HepG2 (cell line): ENCODE measurements around the gene INTS7. TPM values are rescaled to one million over a fixed set of nuclear protein-coding genes. Genes with fewer than 3 reads are reported as not detected.
A peak's percentile ranks its signal among the peaks of the same experiment; 100 is the strongest.

Experiments
- ATAC-seq: fragments of 200-7000 bp; cut with Tn5 transposase; 3 replicates; pipeline ENCODE4 v1.9.1; 2020; ENCODE audit warnings: mild to moderate bottlenecking, moderate library complexity
- BruUV-seq: library from RNA; stranded (reverse); fragments of 400-500 nt; replicated peaks from 2 replicates; lab custom pipeline; 2021; lab: Mats Ljungman, UMichigan
- CTCF ChIA-PET: fragments of 300-600 bp; formaldehyde crosslinking; extraction: SDS; loops from one replicate; lab custom pipeline; 2021; ENCODE audit warnings: low total read pairs, inconsistent platforms, low intra/inter-chr PET ratio; lab: Yijun Ruan, JAX
- POLR2A ChIA-PET: fragments of 350-600 bp; sonication (Branson Sonifier 250); formaldehyde crosslinking; loops from one replicate; lab custom pipeline; 2020; ENCODE audit warnings: antibody characterized with exemption, inconsistent platforms; lab: Yijun Ruan, JAX
- DNase-seq: peaks from one replicate; pipeline ENCODE4 v3.0.0-alpha.2; 2015; ENCODE audit warnings: low spot score
- FAIRE-seq: peaks from 3 replicates; lab custom pipeline; 2011; peaks lifted over from hg19 to GRCh38; lab: Jason Lieb, UNC
- H2AFZ ChIP-seq: one replicate; pipeline ENCODE4 v1.6.1; 2011; ENCODE audit warnings: low read length, inconsistent platforms
- H3K27ac ChIP-seq: fragments of 300-600 bp; 3 replicates; pipeline ENCODE4 v1.8.0; 2011; ENCODE audit warnings: mixed run types, mild to moderate bottlenecking, mixed read lengths, low read length, inconsistent platforms; ENCODE audit not compliant: insufficient read depth; ENCODE audit errors: extremely low read length
- H3K27me3 ChIP-seq, 2 experiments: fragments of 200-600 bp in 1 of 2; 2 replicates in 1 of 2; 3 replicates in 1 of 2; pipeline versions ENCODE4 v1.6.0 to v1.8.0; 2011; ENCODE audit warnings: low read length in 2 of 2, mild to moderate bottlenecking in 2 of 2, moderate library complexity in 2 of 2, inconsistent platforms in 1 of 2; ENCODE audit not compliant: insufficient read depth in 2 of 2, control insufficient read depth in 1 of 2
- H3K36me3 ChIP-seq, 2 experiments: fragments of 200-600 bp in 1 of 2; replicated peaks in 1 of 2; 2 replicates in 1 of 2; 3 replicates in 1 of 2; pipeline versions ENCODE4 v1.5.1 to v1.8.0; 2011; ENCODE audit warnings: low read length in 2 of 2, inconsistent platforms in 1 of 2; ENCODE audit not compliant: insufficient read depth in 2 of 2, control insufficient read depth in 1 of 2
- H3K4me1 ChIP-seq: 2 replicates; pipeline ENCODE4 v1.5.1; 2012; ENCODE audit warnings: low read length, inconsistent platforms; ENCODE audit not compliant: insufficient read depth
- H3K4me2 ChIP-seq: 2 replicates; pipeline ENCODE4 v1.6.0; 2011; ENCODE audit warnings: low read depth, low read length, inconsistent platforms
- H3K4me3 ChIP-seq, 3 experiments: fragments of 200-600 bp in 1 of 3; sonication (generic), shearing (Covaris generic) in 1 of 3; replicated peaks in 1 of 3; 2 replicates each; pipeline ENCODE4 v1.5.1; 2011 to 2016; ENCODE audit warnings: low read length in 3 of 3, inconsistent platforms in 2 of 3, low read depth in 2 of 3, mild to moderate bottlenecking in 2 of 3, control low read depth in 1 of 3, mixed read lengths in 1 of 3; ENCODE audit not compliant: insufficient read depth in 1 of 3
- H3K79me2 ChIP-seq: one replicate; pipeline ENCODE4 v1.6.1; 2011; ENCODE audit warnings: low read length, inconsistent platforms; ENCODE audit not compliant: insufficient read depth
- H3K9ac ChIP-seq: 2 replicates; pipeline ENCODE4 v1.6.0; 2011; ENCODE audit warnings: mild to moderate bottlenecking, low read depth, low read length, inconsistent platforms; ENCODE audit not compliant: insufficient read depth
- H3K9me3 ChIP-seq: 2 replicates; pipeline ENCODE4 v1.5.1; 2012; ENCODE audit warnings: mild to moderate bottlenecking, low read length
- H4K20me1 ChIP-seq: 2 replicates; pipeline ENCODE4 v1.6.0; 2011; ENCODE audit warnings: inconsistent platforms, mild to moderate bottlenecking, low read length, moderate library complexity; ENCODE audit not compliant: insufficient read depth
- CEBPB ChIP-seq: IDR thresholded peaks from 2 replicates; pipeline ENCODE4 v1.6.1; 2011; ENCODE audit warnings: low read depth, low read length, improper control_type of control experiment, borderline replicate concordance
- CEBPG ChIP-seq: IDR thresholded peaks from 2 replicates; pipeline ENCODE4 v1.6.1; 2016
- ESRRA ChIP-seq: sonication (generic); formaldehyde crosslinking; IDR thresholded peaks from 2 replicates; pipeline ENCODE4 v1.5.1; 2020; ENCODE audit warnings: mild to moderate bottlenecking, low read depth, missing genetic modification reagents
- FOXK1 ChIP-seq: sonication (generic); formaldehyde crosslinking; IDR thresholded peaks from 2 replicates; pipeline ENCODE4 v1.4.0; 2020; ENCODE audit warnings: low read depth, missing genetic modification reagents, borderline replicate concordance
- KDM3A ChIP-seq: IDR thresholded peaks from 2 replicates; pipeline ENCODE4 v1.6.1; 2018; ENCODE audit warnings: low read depth, missing compliant biosample characterization
- PAWR ChIP-seq: sonication (generic); formaldehyde crosslinking; IDR thresholded peaks from 2 replicates; pipeline ENCODE4 v1.4.0; 2020; ENCODE audit warnings: missing genetic modification reagents, mild to moderate bottlenecking, borderline replicate concordance
- PHB2 ChIP-seq: fragments of 450-650 bp; IDR thresholded peaks from 2 replicates; pipeline ENCODE4 v1.6.1; 2018; ENCODE audit not compliant: partially characterized antibody
- SRY ChIP-seq: sonication (generic); formaldehyde crosslinking; IDR thresholded peaks from 2 replicates; pipeline ENCODE4 v1.8.0; 2022; ENCODE audit warnings: mild to moderate bottlenecking, missing genetic modification reagents
- ZNF331 ChIP-seq: sonication (generic); formaldehyde crosslinking; IDR thresholded peaks from 2 replicates; pipeline ENCODE4 v1.4.0; 2020; ENCODE audit warnings: missing genetic modification reagents
- ZNF749 ChIP-seq: sonication (generic); formaldehyde crosslinking; IDR thresholded peaks from 2 replicates; pipeline ENCODE4 v1.8.0; 2022; ENCODE audit warnings: mild to moderate bottlenecking, missing genetic modification reagents, moderate library complexity, borderline replicate concordance
- WGBS: methylation state at CpG from one replicate; pipeline ENCODE4 v1.1.6; 2017; ENCODE audit warnings: low lambda C conversion rate; 5-methylcytosine and 5-hydroxymethylcytosine counted together
- in situ Hi-C: cut with HindIII; loops from 2 replicates; pipeline ENCODE4 v1.10.0; 2017; ENCODE audit warnings: low pct_unique_long_range_greater_than_20kb; ENCODE audit not compliant: extremely low pct_ligation_motif_present
- intact Hi-C: fragments of 100-400 bp; cut with micrococcal nuclease; formaldehyde crosslinking; loops from one replicate; pipeline ENCODE4 v1.10.0; 2022; ENCODE audit not compliant: unreplicated experiment
- polyA plus RNA-seq, 8 experiments: library from polyadenylated mRNA; depleted of rRNA in 3 of 8; stranded (reverse) in 7 of 8; unstranded in 1 of 8; fragments of >200 nt; fragmentation: Illumina TruSeq in 4 of 8; extraction: Trizol in 4 of 8; gene quantifications; 2 replicates each; pipeline versions ENCODE4 v1.2.1 to v1.2.3, GENCODE V29; 2011 to 2016; ENCODE audit warnings: low read depth in 4 of 8, missing spikeins in 1 of 8, mixed read lengths in 1 of 8; ENCODE audit not compliant: insufficient read depth in 1 of 8
- total RNA-seq, 5 experiments: library from RNA; depleted of rRNA; stranded (reverse); fragments of >200 nt; fragmentation: Illumina TruSeq; extraction: Trizol; gene quantifications; 2 replicates each; pipeline ENCODE4 v1.2.3, GENCODE V29; 2016; ENCODE audit warnings: low read depth in 1 of 5
- TF ChIP-seq, protein P1 (sequence below): fragments of 450-650 bp; IDR thresholded peaks from 2 replicates; pipeline ENCODE4 v1.6.1; 2016
- TF ChIP-seq, protein P2 (sequence below): sonication (generic); formaldehyde crosslinking; IDR thresholded peaks from 2 replicates; pipeline ENCODE4 v1.8.1; 2023; ENCODE audit warnings: mild to moderate bottlenecking, missing genetic modification reagents

INTS7 gene
- total and polyA plus RNA-seq, 2 of the 13 experiments (the other 11 are each of a cell fraction or from before 2014, with no cell fraction given) = 18.3 to 22.4 TPM

DNA sequence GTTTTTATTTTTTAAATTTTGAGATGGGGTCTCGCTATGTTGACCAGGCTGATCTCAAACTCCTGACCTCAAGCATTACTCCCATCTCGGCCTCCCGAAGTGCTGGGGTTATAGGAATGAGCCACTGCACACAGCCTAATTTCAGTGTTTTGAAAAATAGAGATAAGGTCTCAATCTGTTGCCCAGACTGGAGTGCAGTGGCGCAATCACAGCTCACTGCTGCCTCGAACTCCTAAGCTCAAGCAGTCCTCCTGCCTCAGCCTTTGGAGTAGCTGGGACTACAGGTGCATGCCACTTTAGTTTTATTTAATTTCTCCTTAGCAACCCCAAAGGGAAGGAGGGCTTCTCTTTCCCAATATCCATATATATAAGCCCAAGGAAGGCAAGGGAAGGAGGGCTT is 141.0 kb downstream of the INTS7 start:
- POLR2A ChIA-PET = interaction anchor here (0.9 kb wide), 1 partner anchor 16 kb away, joined by 3 read pairs; no protein-coding TSS in a partner anchor
- CTCF ChIA-PET = no interaction called here
- Histone ChIP-seq H3K4me1 (peaks cover 76% of the 10 kb centered on the region), H3K9me3 (no peaks in the 10 kb centered on the region), H2AFZ (no peak overlapping the region), H3K4me2 (0 out of 2 replicates have a peak overlapping the region, but pooled peaks have one; percentile 18), H4K20me1 (no peaks in the 10 kb centered on the region), H3K79me2 (no peaks in the 10 kb centered on the region), H3K36me3 (no peaks in the 10 kb centered on the region), H3K27ac (no peak overlapping the region), H3K9ac (no peak overlapping the region), H3K4me3 (no peak overlapping the region), H3K27me3 (no peaks in the 10 kb centered on the region)
- intact Hi-C loops = loop anchor here (2.0 kb wide), 1 partner anchor 16 kb away; no protein-coding TSS in a partner anchor
- TF ChIP-seq SRY (CRISPR knock-in tag) = no peak
- TF ChIP-seq PHB2 = no peak
- no peak for TF ChIP-seq KDM3A
- TF ChIP-seq FOXK1 (CRISPR knock-in tag) = no peak
- peak; percentile 75 for TF ChIP-seq CEBPG
- no peak for TF ChIP-seq PAWR (CRISPR knock-in tag)
- peak; percentile 69 for TF ChIP-seq CEBPB
- TF ChIP-seq, protein P1, sequence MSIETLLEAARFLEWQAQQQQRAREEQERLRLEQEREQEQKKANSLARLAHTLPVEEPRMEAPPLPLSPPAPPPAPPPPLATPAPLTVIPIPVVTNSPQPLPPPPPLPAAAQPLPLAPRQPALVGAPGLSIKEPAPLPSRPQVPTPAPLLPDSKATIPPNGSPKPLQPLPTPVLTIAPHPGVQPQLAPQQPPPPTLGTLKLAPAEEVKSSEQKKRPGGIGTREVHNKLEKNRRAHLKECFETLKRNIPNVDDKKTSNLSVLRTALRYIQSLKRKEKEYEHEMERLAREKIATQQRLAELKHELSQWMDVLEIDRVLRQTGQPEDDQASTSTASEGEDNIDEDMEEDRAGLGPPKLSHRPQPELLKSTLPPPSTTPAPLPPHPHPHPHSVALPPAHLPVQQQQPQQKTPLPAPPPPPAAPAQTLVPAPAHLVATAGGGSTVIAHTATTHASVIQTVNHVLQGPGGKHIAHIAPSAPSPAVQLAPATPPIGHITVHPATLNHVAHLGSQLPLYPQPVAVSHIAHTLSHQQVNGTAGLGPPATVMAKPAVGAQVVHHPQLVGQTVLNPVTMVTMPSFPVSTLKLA = no peak
- no peak for TF ChIP-seq ESRRA (CRISPR knock-in tag)
- TF ChIP-seq ZNF749 = no peak
- TF ChIP-seq, protein P2, sequence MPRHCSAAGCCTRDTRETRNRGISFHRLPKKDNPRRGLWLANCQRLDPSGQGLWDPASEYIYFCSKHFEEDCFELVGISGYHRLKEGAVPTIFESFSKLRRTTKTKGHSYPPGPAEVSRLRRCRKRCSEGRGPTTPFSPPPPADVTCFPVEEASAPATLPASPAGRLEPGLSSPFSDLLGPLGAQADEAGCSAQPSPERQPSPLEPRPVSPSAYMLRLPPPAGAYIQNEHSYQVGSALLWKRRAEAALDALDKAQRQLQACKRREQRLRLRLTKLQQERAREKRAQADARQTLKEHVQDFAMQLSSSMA (CRISPR knock-in tag) = no peak
- no peak for TF ChIP-seq ZNF331
- FAIRE-seq = peak; percentile 23
- no peak for DNase-seq
- WGBS = 35% methylated on average over 5 of the region's 5 CpGs
- no peak for ATAC-seq
- in situ Hi-C loops = no loop called here
- no TSS peak for BruUV-seq
